ENCODE results near the gene HDAC7. TPM values are rescaled to one million over a fixed set of nuclear protein-coding genes. Genes with fewer than 3 reads are reported as not detected.

Gene HDAC7
- total RNA-seq, 2 experiments from 2014 or later: 225 to 247 TPM

- ChIA-PET CTCF (interaction anchor here (0.7 to 19.2 kb wide), 11 partner anchors 10 to 129 kb away, joined by 3 to 289 read pairs (median 4); no protein-coding TSS in a partner anchor), POLR2A (interaction anchor here (0.6 to 1.4 kb wide), 6 partner anchors 9 to 57 kb away, joined by 3 to 6 read pairs (median 4); no protein-coding TSS in a partner anchor)
These were observed 38.0 kb downstream of the HDAC7 start for GRCh38 chr12:47781479-47782371.

- CTCF ChIA-PET: interaction anchor here (1.0 to 19.2 kb wide), 14 partner anchors 8 to 75 kb away, joined by 3 to 289 read pairs (median 6); partner anchors contain the start of gene RPAP3
- POLR2A ChIA-PET: interaction anchor here (0.7 to 1.2 kb wide), 2 partner anchors 11 to 71 kb away, joined by 5 to 6 read pairs; no protein-coding TSS in a partner anchor
These were observed 39.7 kb downstream of the HDAC7 start for GRCh38 chr12:47779943-47780504.

- CTCF ChIA-PET: interaction anchor here (0.6 to 19.2 kb wide), 16 partner anchors 9 to 181 kb away, joined by 3 to 289 read pairs (median 5); partner anchors contain the start of gene RPAP3
- POLR2A ChIA-PET: no interaction called here
These were observed 40.3 kb downstream of the HDAC7 start for GRCh38 chr12:47779301-47779942.

GRCh38 chr12:47778881-47779280, 40.8 kb downstream of the HDAC7 start:
- ChIA-PET POLR2A (interaction anchor here (1.1 kb wide), 1 partner anchor 19 kb away, joined by 4 read pairs; no protein-coding TSS in a partner anchor), CTCF (interaction anchor here (0.6 to 19.2 kb wide), 14 partner anchors 11 to 182 kb away, joined by 3 to 289 read pairs (median 6); partner anchors contain the start of gene RPAP3)

- ChIA-PET CTCF (interaction anchor here (1.2 to 19.2 kb wide), 8 partner anchors 10 to 59 kb away, joined by 3 to 289 read pairs (median 7); no protein-coding TSS in a partner anchor), POLR2A (interaction anchor here (0.6 to 1.1 kb wide), 2 partner anchors 14 to 20 kb away, joined by 3 to 4 read pairs; no protein-coding TSS in a partner anchor)
These were observed 41.8 kb downstream of the HDAC7 start for GRCh38 chr12:47777741-47778558.

- CTCF ChIA-PET: interaction anchor here (1.3 to 19.2 kb wide), 7 partner anchors 10 to 61 kb away, joined by 3 to 289 read pairs (median 10); partner anchors contain the start of gene RAPGEF3
- POLR2A ChIA-PET: interaction anchor here (0.6 kb wide), 1 partner anchor 15 kb away, joined by 3 read pairs; no protein-coding TSS in a partner anchor
These were observed 42.6 kb downstream of the HDAC7 start for GRCh38 chr12:47777151-47777550.

GRCh38 chr12:47776471-47777143, 43.1 kb downstream of the HDAC7 start:
- ChIA-PET CTCF (interaction anchor here (1.3 to 19.2 kb wide), 6 partner anchors 9 to 60 kb away, joined by 4 to 289 read pairs (median 33); partner anchors contain the start of gene RAPGEF3), POLR2A (no interaction called here)

GRCh38 chr12:47775100-47775911, 44.4 kb downstream of the HDAC7 start:
- POLR2A ChIA-PET: interaction anchor here (0.6 kb wide), 1 partner anchor 120 kb away, joined by 4 read pairs; no protein-coding TSS in a partner anchor
- CTCF ChIA-PET: interaction anchor here (0.8 to 19.2 kb wide), 6 partner anchors 8 to 61 kb away, joined by 3 to 289 read pairs (median 33); no protein-coding TSS in a partner anchor

- ChIA-PET CTCF (interaction anchor here (2.7 to 19.2 kb wide), 3 partner anchors 29 to 62 kb away, joined by 10 to 289 read pairs (median 136); no protein-coding TSS in a partner anchor), POLR2A (interaction anchor here (0.6 kb wide), 1 partner anchor 376 kb away, joined by 4 read pairs; no protein-coding TSS in a partner anchor)
These were observed 45.0 kb downstream of the HDAC7 start for GRCh38 chr12:47774663-47775062.

- ChIA-PET POLR2A (interaction anchor here (0.6 kb wide), 1 partner anchor 375 kb away, joined by 4 read pairs; no protein-coding TSS in a partner anchor), CTCF (interaction anchor here (1.3 to 19.2 kb wide), 6 partner anchors 16 to 63 kb away, joined by 4 to 289 read pairs (median 6); partner anchors contain the start of gene RAPGEF3)
These were observed 45.7 kb downstream of the HDAC7 start for GRCh38 chr12:47773858-47774580.

- POLR2A ChIA-PET: interaction anchor here (0.6 kb wide), 2 partner anchors 52 to 59 kb away, joined by 3 to 4 read pairs; no protein-coding TSS in a partner anchor
- CTCF ChIA-PET: interaction anchor here (1.1 to 19.2 kb wide), 7 partner anchors 15 to 63 kb away, joined by 3 to 289 read pairs (median 6); partner anchors contain the start of gene RAPGEF3
These were observed 46.4 kb downstream of the HDAC7 start, which contains the start of gene SLC48A1 for GRCh38 chr12:47773062-47773857. SLC48A1 (plus strand) TSS chr12:47773238; CDS start chr12:47773305, 67 bp downstream.

- ChIA-PET POLR2A (interaction anchor here (0.6 kb wide), 2 partner anchors 52 to 60 kb away, joined by 3 to 4 read pairs; no protein-coding TSS in a partner anchor), CTCF (interaction anchor here (1.1 to 19.2 kb wide), 7 partner anchors 15 to 64 kb away, joined by 3 to 289 read pairs (median 6); partner anchors contain the start of gene RAPGEF3)
These were observed 47.0 kb downstream of the HDAC7 start for GRCh38 chr12:47772738-47773061.

GRCh38 chr12:47772094-47772660, 47.5 kb downstream of the HDAC7 start:
- CTCF ChIA-PET: interaction anchor here (1.1 to 19.2 kb wide), 6 partner anchors 14 to 65 kb away, joined by 3 to 289 read pairs (median 6); partner anchors contain the start of gene RAPGEF3
- POLR2A ChIA-PET: interaction anchor here (0.6 kb wide), 1 partner anchor 51 kb away, joined by 4 read pairs; no protein-coding TSS in a partner anchor

- POLR2A ChIA-PET: no interaction called here
- CTCF ChIA-PET: interaction anchor here (0.6 to 19.2 kb wide), 4 partner anchors 11 to 56 kb away, joined by 3 to 289 read pairs (median 8); no protein-coding TSS in a partner anchor
These were observed 48.4 kb downstream of the HDAC7 start for GRCh38 chr12:47771304-47771703.

Data from activated CD8-positive, alpha-beta memory T cell treated with anti-CD3 and anti-CD28 coated beads for 36 hours (primary cell).